C4-2B (cell line): ENCODE data around the gene PTPA.

Source experiments
- H3K27ac ChIP-seq: fragments of 450-650 bp; 2 replicates; pipeline ENCODE4 v1.5.1; 2017
- CTCF ChIP-seq: fragments of 450-650 bp; conservative IDR thresholded peaks from 2 replicates; pipeline ENCODE4 v1.5.1; 2017; ENCODE audit warnings: mild to moderate bottlenecking
- ZFX ChIP-seq: fragments of 450-650 bp; IDR thresholded peaks from 2 replicates; pipeline ENCODE4 v1.6.1; 2017

Gene PTPA

GRCh38 chr9:129089246-129089645 is 22.0 kb upstream of the PTPA start:
- no peak for TF ChIP-seq CTCF
- TF ChIP-seq ZFX: no peak
- H3K27ac ChIP-seq: no peak overlapping the region

GRCh38 chr9:129093602-129094386 is 17.4 kb upstream of the PTPA start:
- no peak overlapping the region for H3K27ac ChIP-seq
- TF ChIP-seq CTCF (no peak), ZFX (no peak)

DNA sequence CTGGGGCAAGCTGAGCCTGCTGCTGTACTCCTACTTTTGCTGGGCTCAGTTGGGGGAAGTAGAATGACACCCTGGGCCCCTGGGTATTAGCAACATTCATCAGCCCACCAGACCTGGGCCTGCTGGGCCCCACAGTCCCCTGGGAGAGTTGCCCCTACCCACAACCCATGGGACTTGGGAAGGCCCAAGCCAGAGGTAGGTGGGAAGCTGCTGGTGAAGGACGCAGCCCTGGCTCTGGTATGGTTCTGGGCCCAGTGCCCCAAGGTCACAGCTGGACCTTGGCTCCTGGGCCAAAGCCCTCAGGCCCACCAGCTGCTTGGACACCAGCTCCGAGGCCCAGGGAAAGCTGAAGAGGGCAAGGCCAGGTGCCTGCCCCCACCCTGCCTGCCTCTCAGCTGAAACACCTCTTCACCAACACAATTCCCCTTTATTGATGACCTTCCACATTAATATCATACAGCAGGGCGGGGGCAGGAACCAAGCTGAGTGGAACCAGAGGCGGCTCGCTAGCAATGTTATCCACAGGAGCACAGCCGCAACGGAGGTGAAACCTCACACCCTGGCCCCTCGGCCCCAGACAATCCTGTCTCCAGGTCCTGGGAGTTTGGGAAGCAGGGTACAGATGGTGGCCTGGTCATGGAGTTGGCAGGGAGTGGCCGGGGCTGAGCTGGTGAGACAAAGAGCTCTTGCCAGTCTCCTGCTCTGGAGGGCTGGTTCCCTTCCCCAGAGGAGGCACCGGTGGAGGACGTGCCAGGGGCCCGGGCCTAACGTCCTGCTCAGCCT is 16.6 kb upstream of the PTPA start:
- no peak overlapping the region for H3K27ac ChIP-seq
- no peak for TF ChIP-seq ZFX
- no peak for TF ChIP-seq CTCF

GRCh38 chr9:129095170-129095667 is 16.0 kb upstream of the PTPA start:
- no peak overlapping the region for H3K27ac ChIP-seq
- TF ChIP-seq CTCF: no peak
- no peak for TF ChIP-seq ZFX

GRCh38 chr9:129095908-129096307 is 15.3 kb upstream of the PTPA start:
- no peak for TF ChIP-seq CTCF
- TF ChIP-seq ZFX: no peak

GRCh38 chr9:129097671-129098306 is 13.4 kb upstream of the PTPA start:
- no peak for TF ChIP-seq CTCF
- TF ChIP-seq ZFX: no peak

More at GRCh38 chr9:129095908-129096307, 15.3 kb upstream of the PTPA start:
- no peak overlapping the region for H3K27ac ChIP-seq

More at GRCh38 chr9:129097671-129098306, 13.4 kb upstream of the PTPA start:
- H3K27ac ChIP-seq: no peak overlapping the region
